ENCODE measurements around the gene IGBP1.
"Not testable (repeated sequence)": the region's sequence is repeated elsewhere in the genome, so short reads cannot be mapped to it uniquely, and the experiment has no call there.

IGBP1 gene

DNA sequence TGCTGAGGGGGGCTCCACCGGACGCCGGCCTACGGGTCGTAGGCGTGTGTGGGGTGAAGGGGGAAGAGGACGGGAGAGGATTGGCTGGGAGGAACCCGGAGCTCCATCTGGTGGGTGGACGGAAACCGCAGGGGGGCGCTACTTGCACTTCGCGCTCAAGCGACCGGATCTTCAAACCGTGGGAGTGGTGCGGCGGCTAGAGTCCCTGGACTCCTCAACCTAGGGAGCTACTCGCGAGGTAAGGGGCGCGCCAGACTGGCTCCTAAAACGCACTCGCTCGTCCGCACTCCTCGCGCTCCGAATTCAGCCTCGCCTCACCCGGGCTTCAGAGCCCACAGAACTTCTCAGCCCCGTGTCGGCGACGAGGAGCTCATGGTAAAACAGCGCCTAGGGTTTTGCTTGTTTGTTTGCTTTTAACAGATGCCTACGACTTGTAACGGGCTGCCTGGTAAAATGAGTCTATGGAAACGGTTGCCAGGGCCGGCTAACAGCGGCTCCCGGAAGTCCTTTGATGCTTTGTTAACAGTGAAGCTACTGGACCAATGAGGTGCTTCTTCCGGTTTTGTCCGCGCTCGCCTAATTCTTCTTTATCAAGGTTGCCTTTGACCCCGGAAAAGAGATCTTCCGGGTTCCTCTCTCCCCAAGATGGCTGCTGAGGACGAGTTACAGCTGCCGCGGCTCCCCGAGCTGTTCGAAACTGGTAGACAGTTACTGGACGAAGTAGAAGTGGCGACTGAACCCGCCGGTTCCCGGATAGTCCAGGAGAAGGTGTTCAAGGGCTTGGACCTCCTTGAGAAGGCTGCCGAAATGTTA is at the start of gene IGBP1:
IGBP1 (plus strand) TSS at position 145 of the 813 bp plus-strand sequence; CDS start at position 646, 501 bp downstream.
- TF ChIP-seq ZNF274 (IDR thresholded peaks at IDR 0.05; ENCODE audit: low read depth, low read length), result no peak
- H3K4me3 ChIP-seq (ENCODE audit: low read length), result peak within 1 kb of the TSS; percentile 83

- TF ChIP-seq ZNF274 (IDR thresholded peaks at IDR 0.05; ENCODE audit: low read depth, low read length), result no peak
- H3K4me3 ChIP-seq (ENCODE audit: low read length), result no peak overlapping the region
Observed at GRCh38 chrX:70084592-70085240, 48.5 kb upstream of the IGBP1 start.

- no peak for TF ChIP-seq ZNF274 (IDR thresholded peaks at IDR 0.05; ENCODE audit: low read depth, low read length)
- H3K4me3 ChIP-seq (ENCODE audit: low read length), result no peak overlapping the region
Observed at GRCh38 chrX:70087857-70088630, 45.2 kb upstream of the IGBP1 start.

DNA sequence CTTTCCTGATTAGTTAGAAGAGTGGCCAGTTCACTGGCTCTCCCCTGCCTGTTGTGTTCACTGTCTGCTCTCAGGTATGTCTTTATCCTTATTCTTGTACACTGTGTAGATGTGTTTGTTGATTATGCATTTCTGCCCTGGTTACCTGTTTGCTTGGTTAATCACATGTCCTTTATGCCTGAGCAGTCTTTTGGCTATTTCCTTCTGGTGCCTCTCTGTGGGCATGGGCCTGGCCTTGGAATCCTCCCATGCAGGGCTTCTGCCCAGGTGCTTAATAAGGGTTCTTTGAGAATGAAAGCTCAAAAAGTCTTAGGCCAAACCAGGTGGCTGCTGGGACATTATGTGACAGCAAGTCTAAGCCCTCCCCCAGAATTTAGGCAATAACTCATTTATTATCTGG is 44.5 kb upstream of the IGBP1 start:
- no peak for TF ChIP-seq ZNF274 (IDR thresholded peaks at IDR 0.05; ENCODE audit: low read depth, low read length)
- no peak overlapping the region for H3K4me3 ChIP-seq (ENCODE audit: low read length)

DNA sequence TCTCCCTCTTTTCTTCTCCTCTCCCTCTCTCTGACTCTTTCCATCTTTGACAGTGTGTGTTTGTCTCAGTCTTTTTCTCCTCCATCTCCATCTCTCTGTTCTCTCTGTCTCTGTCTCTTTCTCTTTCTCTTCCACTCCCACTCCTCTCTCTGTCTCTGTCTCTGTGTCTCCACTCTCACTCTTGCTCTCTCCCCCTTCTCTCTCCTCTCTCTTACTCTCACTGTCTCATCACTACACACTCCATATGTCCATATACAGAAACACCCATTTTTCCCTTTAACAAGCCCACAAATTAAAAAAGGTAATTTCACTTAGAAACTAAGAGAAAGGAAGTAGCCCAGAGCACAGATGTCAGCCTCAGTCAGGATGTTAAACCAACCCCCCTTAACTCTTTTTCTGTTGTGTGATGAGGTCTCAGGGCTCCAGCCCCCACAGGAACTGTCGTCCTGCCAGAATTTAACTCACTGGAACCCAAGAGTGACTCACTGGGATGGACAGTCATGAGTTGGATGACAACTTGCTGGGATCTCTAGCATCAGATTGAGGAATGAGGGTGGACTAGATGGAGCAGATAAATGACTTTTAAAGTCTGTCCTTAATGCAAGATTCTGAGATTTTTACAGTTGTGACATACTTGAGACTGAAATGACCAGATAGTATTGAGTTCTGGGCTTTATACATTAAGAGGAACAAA is 43.5 kb upstream of the IGBP1 start:
- H3K4me3 ChIP-seq (ENCODE audit: low read length), result no peak overlapping the region

DNA sequence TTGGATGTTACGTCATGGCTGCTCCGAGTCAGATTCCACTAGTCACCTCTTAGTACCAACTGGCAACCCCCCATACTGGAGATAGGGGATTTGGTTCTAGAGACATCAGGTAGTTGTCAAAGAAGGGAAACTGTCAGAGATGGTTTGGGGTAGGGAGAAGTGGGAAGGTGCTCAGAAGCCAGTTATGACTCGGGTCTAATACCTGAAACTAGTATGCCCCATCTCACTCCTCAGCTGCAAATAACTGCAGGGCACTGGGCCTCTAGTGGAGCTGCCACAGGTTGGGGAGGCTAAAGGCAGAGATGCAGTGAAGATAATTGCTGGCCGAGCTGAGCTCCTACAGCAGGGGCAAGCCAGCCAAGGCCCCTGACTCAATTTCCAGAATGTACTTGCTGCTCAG is 41.0 kb upstream of the IGBP1 start:
- H3K4me3 ChIP-seq (ENCODE audit: low read length), result no peak overlapping the region
- TF ChIP-seq ZNF274 (IDR thresholded peaks at IDR 0.05; ENCODE audit: low read depth, low read length), result no peak

More for the DNA sequence above, 43.5 kb upstream of the IGBP1 start:
- no peak for TF ChIP-seq ZNF274 (IDR thresholded peaks at IDR 0.05; ENCODE audit: low read depth, low read length)

- no peak for TF ChIP-seq ZNF274 (IDR thresholded peaks at IDR 0.05; ENCODE audit: low read depth, low read length)
Observed at GRCh38 chrX:70096052-70096451, 37.2 kb upstream of the IGBP1 start.

GRCh38 chrX:70105229-70105628 is 28.0 kb upstream of the IGBP1 start:
- H3K4me3 ChIP-seq (ENCODE audit: low read length), result no peak overlapping the region
- no peak for TF ChIP-seq ZNF274 (IDR thresholded peaks at IDR 0.05; ENCODE audit: low read depth, low read length)

More at GRCh38 chrX:70096052-70096451, 37.2 kb upstream of the IGBP1 start:
- H3K4me3 ChIP-seq (ENCODE audit: low read length), result no peak overlapping the region

DNA sequence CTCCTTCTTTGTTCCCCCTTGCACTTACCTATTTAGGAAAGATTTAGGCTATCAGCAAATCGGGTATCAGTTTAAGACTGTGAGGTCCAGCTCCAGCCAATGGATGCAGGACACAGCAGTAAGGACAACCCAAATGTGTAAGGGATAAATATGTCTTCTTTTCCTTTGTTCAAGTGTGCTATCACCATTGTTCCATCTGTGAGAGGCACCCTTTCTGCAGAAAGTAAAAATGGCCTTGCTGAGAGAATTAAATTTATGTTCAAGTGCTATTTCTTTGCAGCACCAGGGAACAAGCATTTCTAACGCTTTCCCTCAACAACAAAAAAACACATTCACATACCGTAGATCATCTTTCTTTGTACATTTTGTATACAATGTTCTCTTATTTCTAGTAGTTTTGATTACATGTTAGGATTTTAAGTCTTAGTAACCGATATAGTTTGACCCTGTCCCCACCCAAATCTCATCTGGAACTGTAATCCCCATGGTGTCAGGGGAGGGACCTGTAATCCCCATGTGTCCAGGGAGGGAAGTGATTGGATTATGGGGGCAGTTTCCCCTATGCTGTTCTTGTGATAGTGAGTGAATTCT is 21.7 kb upstream of the IGBP1 start:
- H3K4me3 ChIP-seq (ENCODE audit: low read length), result not testable (repeated sequence)

DNA sequence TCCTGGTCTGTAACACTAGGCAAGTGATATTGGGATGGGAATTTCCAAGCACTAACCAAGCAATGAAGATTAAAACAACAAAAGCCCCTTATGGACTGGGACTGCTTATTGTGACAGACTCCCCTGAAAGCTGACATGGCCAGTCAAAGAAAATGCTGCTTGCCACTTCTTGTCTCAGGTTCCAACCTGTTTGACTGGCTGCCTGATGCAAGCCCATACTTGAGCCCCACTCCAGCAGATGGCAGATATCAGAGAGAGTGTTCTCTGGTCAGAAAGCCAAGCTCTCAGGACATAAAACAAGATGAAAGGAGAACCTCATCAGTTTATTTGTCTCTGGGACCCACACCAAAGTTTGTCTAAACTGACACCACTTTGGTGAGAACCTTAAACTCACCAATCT is 15.5 kb upstream of the IGBP1 start:
- no peak overlapping the region for H3K4me3 ChIP-seq (ENCODE audit: low read length)
- no peak for TF ChIP-seq ZNF274 (IDR thresholded peaks at IDR 0.05; ENCODE audit: low read depth, low read length)

DNA sequence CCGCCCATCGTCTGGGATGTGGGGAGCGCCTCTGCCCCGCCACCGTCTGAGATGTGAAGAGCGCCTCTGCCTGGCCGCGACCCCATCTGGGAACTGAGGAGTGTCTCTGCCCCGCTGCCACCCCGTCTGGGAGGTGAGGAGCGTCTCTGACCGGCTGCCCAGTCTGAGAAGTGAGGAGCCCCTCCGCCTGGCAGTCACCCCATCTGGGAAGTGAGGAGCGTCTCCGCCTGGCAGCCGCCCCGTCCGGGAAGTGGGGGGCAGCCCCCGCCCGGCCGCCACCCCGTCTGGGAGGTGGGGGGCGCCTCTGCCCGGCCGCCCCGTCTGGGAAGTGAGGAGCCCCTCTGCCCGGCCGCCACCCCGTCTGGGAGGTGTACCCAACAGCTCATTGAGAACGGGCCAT is 10.2 kb upstream of the IGBP1 start:
- H3K4me3 ChIP-seq (ENCODE audit: low read length), result not testable (repeated sequence)

DNA sequence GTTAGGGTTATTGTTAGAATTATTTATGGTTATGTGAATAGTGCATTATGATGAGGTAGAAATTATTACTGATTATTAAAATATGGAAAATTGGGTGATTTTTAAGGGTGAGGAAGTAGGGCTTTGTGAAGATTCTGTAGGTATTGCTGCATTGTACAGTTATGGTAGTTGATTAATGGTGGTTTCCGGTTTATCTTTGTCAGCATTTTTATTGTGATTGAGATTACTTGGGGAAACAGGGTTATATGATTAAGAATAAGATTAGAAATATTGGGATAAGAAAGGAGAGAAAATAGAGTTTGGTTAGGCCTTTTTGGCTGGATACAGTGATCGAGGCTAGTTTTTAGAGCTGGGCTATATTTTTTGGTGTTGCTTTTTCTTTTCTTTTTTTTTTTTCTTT is 8.6 kb upstream of the IGBP1 start:
- no peak for TF ChIP-seq ZNF274 (IDR thresholded peaks at IDR 0.05; ENCODE audit: low read depth, low read length)
- no peak overlapping the region for H3K4me3 ChIP-seq (ENCODE audit: low read length)

GRCh38 chrX:70128071-70128470 is 5.2 kb upstream of the IGBP1 start:
- H3K4me3 ChIP-seq (ENCODE audit: low read length), result no peak overlapping the region
- TF ChIP-seq ZNF274 (IDR thresholded peaks at IDR 0.05; ENCODE audit: low read depth, low read length), result no peak

DNA sequence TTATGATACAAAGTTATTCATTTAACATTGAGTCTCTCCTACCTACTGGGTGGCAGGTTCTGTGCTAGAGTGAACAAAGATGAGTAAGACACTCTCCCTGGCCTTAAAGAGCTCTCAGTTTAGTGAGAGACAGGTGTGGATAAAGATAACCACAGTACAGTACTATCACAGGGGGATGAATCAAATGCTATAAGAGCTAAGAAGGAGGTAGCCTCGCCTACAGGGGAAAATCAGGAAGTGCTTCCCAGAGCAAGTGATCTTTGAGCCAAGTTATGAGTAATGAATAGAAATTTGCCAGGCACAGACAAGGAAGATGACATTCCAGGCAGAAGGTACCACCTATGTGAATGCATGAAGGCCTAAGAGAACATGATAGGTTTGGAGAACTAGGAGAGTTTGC is 3.4 kb upstream of the IGBP1 start:
- TF ChIP-seq ZNF274 (IDR thresholded peaks at IDR 0.05; ENCODE audit: low read depth, low read length), result no peak

More for the DNA sequence above, 3.4 kb upstream of the IGBP1 start:
- no peak overlapping the region for H3K4me3 ChIP-seq (ENCODE audit: low read length)
